HFFc6 (cell line): ENCODE data around the gene ZNF618. TPM values are rescaled to one million over a fixed set of nuclear protein-coding genes. Genes with fewer than 3 reads are reported as not detected.

ENCODE experiments used
- DNase-seq: peaks from one replicate; pipeline ENCODE4 v3.0.0-alpha.2; 2018
- H3K27ac Mint-ChIP-seq: 2 replicates; pipeline ENCODE4 v1.8.0; 2020; ENCODE audit warnings: mild to moderate bottlenecking, mixed read lengths
- H3K27me3 Mint-ChIP-seq: 2 replicates; pipeline ENCODE4 v1.8.0; 2021; ENCODE audit warnings: mild to moderate bottlenecking, moderate library complexity, mixed read lengths; ENCODE audit not compliant: insufficient read depth
- H3K36me3 Mint-ChIP-seq: 2 replicates; pipeline ENCODE4 v1.8.0; 2021; ENCODE audit warnings: low read depth, mixed read lengths
- H3K4me1 Mint-ChIP-seq: 2 replicates; pipeline ENCODE4 v1.8.0; 2020; ENCODE audit warnings: low read depth, mixed read lengths
- H3K4me3 Mint-ChIP-seq: 2 replicates; pipeline ENCODE4 v1.8.0; 2020; ENCODE audit warnings: mild to moderate bottlenecking, moderate library complexity, mixed read lengths
- H3K9me3 Mint-ChIP-seq: 2 replicates; pipeline ENCODE4 v1.8.0; 2020; ENCODE audit warnings: mild to moderate bottlenecking, mixed read lengths
- CTCF ChIP-seq: fragments of 200-600 bp; sonication (generic); IDR thresholded peaks from 2 replicates; pipeline ENCODE4 v1.5.0; 2021; ENCODE audit warnings: antibody characterized with exemption, mild to moderate bottlenecking
- total RNA-seq, 6 experiments: library from RNA; stranded (reverse); fragmentation: NEBNext Ultra II Directional; extraction: Animal tissue kit (Norgen Biotek cat#: 25700); gene quantifications; 2 replicates in 1 of 6; 3 replicates in 5 of 6; pipeline ENCODE4 v1.2.3, GENCODE V29; 2021

The ZNF618 gene
- total RNA-seq, 6 experiments from 2014 or later = 9.4 to 13.6 (median 11.5) TPM

GRCh38 chr9:113986931-113987330, 110.8 kb downstream of the ZNF618 start:
- Mint-ChIP-seq H3K27ac (no peak overlapping the region), H3K4me1 (peaks cover 7% of the 10 kb centered on the region; the same call in 1 of the 2 replicates), H3K9me3 (no peaks in the 10 kb centered on the region), H3K4me3 (no peak overlapping the region), H3K27me3 (peaks cover 1% of the 10 kb centered on the region; the same call in 1 of the 2 replicates), H3K36me3 (peaks cover 17% of the 10 kb centered on the region; the same call in 1 of the 2 replicates)
- TF ChIP-seq CTCF = no peak
- no peak for DNase-seq

- Mint-ChIP-seq H3K9me3 (no peaks in the 10 kb centered on the region), H3K27me3 (peaks cover 1% of the 10 kb centered on the region; the same call in 1 of the 2 replicates), H3K4me3 (no peak overlapping the region), H3K4me1 (peaks cover 7% of the 10 kb centered on the region; the same call in 1 of the 2 replicates), H3K36me3 (peaks cover 17% of the 10 kb centered on the region; the same call in 1 of the 2 replicates), H3K27ac (no peak overlapping the region)
- no peak for DNase-seq
- TF ChIP-seq CTCF = no peak
Measured at GRCh38 chr9:113987526-113987925, 111.4 kb downstream of the ZNF618 start.

- H3K4me1 Mint-ChIP-seq = peaks cover 7% of the 10 kb centered on the region; the same call in 1 of the 2 replicates
Measured at GRCh38 chr9:113988385-113989016, 112.4 kb downstream of the ZNF618 start.

GRCh38 chr9:113989017-113989713, 113.1 kb downstream of the ZNF618 start:
- H3K9me3 Mint-ChIP-seq = no peaks in the 10 kb centered on the region
- DNase-seq = no peak
- peaks cover 1% of the 10 kb centered on the region; the same call in 1 of the 2 replicates for H3K27me3 Mint-ChIP-seq
- no peak overlapping the region for H3K4me3 Mint-ChIP-seq
- no peak overlapping the region for H3K27ac Mint-ChIP-seq
- peaks cover 17% of the 10 kb centered on the region for H3K36me3 Mint-ChIP-seq
- H3K4me1 Mint-ChIP-seq = peaks cover 7% of the 10 kb centered on the region; the same call in 1 of the 2 replicates
- TF ChIP-seq CTCF = no peak

More at GRCh38 chr9:113988385-113989016, 112.4 kb downstream of the ZNF618 start:
- TF ChIP-seq CTCF = no peak
- Mint-ChIP-seq H3K27me3 (peaks cover 1% of the 10 kb centered on the region; the same call in 1 of the 2 replicates), H3K36me3 (peaks cover 17% of the 10 kb centered on the region; the same call in 1 of the 2 replicates), H3K4me3 (no peak overlapping the region), H3K9me3 (no peaks in the 10 kb centered on the region), H3K27ac (no peak overlapping the region)
- no peak for DNase-seq

GRCh38 chr9:113989714-113990569, 113.8 kb downstream of the ZNF618 start:
- peaks cover 17% of the 10 kb centered on the region for H3K36me3 Mint-ChIP-seq
- H3K9me3 Mint-ChIP-seq = no peaks in the 10 kb centered on the region
- no peak overlapping the region for H3K4me3 Mint-ChIP-seq
- H3K4me1 Mint-ChIP-seq = peaks cover 7% of the 10 kb centered on the region; the same call in 1 of the 2 replicates
- peaks cover 1% of the 10 kb centered on the region; the same call in 1 of the 2 replicates for H3K27me3 Mint-ChIP-seq
- no peak for TF ChIP-seq CTCF
- DNase-seq = no peak
- no peak overlapping the region for H3K27ac Mint-ChIP-seq
